Epithelial cell of prostate (primary cell): ENCODE measurements around the gene RNU6-7.

Experiments used
- DNase-seq: peaks from one replicate; pipeline ENCODE4 v3.0.0-alpha.2; 2011; ENCODE audit warnings: low read depth, low spot score
- H3K27ac ChIP-seq: fragments of 450-650 bp; 2 replicates; pipeline ENCODE4 v1.5.1; 2017; ENCODE audit warnings: mild to moderate bottlenecking

The RNU6-7 gene

DNA sequence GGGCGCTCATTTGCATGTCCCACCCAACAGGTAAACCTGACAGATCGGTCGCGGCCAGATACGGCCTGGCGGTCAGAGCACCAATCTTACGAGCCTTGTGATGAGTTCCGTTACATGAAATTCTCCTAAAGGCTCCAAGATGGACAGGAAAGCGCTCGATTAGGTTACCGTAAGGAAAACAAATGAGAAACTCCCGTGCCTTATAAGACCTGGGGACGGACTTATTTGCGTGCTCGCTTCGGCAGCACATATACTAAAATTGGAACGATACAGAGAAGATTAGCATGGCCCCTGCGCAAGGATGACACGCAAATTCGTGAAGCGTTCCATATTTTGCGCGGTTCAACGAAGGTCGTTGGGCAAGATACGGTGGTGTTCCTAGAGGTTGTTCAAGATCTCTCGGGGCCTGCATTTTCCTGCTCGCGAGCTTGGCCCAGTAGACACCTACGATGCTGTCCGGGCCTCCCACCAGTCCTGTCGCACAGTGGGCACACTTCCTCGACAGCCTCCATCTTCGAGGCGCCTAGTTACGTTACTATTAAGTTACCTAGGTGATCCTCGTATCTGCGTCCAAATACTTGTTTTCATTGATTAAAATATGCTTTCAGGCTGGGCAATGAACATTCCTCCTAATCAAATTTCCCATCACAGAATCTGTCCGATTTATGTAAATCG lies at the start of gene RNU6-7:
RNU6-7 (plus strand) TSS at position 230 of the 675 bp plus-strand sequence.
- DNase-seq = no peak
- H3K27ac ChIP-seq = peak within 1 kb of the TSS; percentile 58

DNA sequence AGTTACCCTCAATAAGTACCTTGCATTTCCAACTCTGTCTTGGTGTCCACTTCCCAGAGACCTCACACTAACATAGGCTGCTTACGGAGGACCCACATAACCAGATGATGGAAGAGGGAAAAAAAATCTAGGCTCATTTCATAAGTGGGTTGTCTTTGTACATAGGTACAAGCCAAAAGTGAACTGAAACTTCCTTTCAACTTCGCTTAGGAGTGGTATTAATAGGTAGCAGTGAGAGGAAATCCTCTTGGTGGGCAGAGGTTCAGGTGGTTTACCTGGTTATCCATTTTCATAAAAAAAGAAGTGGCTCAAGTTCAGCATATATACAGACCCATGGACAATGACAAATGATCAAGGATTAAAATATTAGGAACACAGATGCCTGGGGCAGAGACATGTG lies 35.8 kb upstream of the RNU6-7 start:
- DNase-seq = no peak
- no peak overlapping the region for H3K27ac ChIP-seq

DNA sequence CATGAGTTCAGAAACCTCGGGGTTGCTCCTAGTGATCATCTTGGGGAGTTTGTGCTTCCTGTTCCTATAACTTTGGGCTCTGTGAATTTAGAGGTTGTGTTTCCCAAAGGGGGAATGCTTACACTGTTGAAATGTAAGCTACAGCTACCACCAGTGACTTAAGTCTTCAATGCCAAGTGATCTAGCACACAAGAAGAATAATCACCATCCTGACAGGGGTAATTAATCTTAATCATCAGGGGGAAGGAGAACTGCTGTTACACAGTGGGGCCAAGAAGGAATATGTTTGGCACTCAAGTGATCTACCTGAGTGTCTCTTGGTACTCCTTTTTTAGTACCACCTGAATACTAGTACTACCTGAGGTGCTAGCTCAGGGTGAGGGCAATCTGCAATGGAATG lies 34.9 kb upstream of the RNU6-7 start:
- DNase-seq = no peak
- H3K27ac ChIP-seq = no peak overlapping the region

DNA sequence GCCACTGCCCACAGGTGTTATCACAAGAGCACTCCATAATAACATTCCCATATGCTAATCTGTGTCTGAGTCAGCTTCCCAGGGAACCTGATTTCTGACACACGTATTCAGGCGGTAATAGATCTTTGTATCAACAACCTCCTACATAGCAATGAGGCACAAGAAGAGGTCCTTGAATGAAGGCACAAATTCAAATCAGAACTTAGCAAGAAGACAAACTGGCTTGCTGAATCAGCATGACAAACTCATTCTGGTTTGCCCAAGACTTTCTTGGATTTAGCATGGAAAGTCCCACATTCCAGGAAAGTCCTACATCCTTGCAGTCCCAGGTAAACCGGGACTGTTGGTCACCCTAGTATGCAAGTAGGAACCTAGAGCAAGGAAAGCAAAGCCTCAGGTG lies 33.9 kb upstream of the RNU6-7 start:
- DNase-seq = no peak
- no peak overlapping the region for H3K27ac ChIP-seq

DNA sequence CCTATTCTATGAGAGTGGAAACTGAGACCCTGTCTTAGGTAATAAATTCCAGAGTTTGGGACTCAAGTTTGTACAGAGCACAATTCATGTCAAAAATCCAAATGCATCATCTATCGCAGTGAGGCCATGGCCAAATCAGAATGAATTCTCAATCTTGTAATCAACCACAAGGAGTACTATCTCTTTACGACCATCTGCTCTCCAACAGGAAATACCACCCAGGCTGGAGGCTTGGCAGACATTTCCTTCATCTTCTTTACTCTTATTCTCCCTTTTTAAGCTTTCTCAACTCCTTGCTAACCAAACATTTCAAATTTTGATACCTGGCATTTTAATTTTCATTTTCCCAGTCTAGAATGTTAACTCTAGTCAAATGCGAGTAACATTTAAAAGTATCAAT lies 32.7 kb upstream of the RNU6-7 start:
- DNase-seq = no peak
- no peak overlapping the region for H3K27ac ChIP-seq

DNA sequence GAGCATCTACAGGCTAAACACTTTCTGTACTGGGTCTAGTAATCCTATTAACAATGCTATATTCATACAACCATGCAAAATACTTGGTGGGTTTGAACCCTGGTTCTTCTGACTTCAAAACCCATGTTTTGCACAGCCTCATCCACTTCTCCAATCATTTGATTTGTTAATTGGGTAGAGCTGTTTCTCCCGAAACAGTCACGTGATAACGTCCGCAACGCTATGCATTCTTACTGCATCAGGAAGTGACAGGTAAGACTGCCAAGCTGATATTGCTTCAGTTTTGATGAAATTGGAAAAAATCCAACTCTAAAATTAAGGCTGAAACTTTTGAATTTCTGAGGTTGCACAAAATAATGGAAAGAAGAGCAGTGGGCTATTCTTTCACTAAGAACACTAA lies 30.4 kb upstream of the RNU6-7 start:
- no peak overlapping the region for H3K27ac ChIP-seq
- DNase-seq = no peak

DNA sequence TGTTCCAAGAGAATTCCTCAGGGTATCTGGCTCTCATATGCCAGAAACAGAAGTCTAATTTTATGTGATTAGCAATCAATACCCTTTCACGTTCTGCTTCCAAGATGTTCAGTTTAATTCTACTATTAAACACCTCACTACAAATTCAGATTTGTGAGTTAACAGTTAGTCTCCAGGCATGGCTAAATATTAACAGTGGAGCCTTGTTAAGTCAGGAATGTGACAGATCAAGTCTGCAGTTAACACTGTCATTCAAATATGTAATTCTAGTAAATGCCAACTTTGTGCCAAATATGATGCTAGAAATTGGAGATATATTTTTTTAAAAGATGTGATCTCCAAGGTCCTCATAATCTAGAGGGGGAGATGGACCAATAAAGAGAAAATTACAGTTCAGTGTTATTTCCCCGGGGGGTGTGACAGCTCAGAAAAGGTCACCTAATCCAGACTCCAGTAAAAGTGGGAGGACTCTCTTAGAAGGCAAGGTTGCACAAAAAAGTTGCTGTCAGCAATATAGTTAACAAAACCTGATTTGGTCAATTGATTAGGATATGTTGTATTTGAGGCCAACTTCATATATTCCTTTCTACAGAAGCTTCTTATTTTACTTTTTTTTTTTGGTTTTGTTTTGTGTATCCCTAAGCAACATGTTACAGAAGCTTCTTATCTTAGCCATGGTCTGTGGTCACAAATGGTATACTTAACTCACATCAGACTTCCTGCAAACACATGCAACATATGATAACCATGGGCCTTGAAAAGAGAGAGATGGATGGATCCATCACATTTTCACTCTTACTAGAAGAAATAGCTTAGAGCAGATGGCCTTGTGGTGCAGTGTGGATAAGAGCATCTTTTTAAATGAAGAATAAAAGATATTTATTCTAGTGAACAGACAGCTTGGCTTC lies 18.4 kb upstream of the RNU6-7 start:
- H3K27ac ChIP-seq = no peak overlapping the region
- no peak for DNase-seq

DNA sequence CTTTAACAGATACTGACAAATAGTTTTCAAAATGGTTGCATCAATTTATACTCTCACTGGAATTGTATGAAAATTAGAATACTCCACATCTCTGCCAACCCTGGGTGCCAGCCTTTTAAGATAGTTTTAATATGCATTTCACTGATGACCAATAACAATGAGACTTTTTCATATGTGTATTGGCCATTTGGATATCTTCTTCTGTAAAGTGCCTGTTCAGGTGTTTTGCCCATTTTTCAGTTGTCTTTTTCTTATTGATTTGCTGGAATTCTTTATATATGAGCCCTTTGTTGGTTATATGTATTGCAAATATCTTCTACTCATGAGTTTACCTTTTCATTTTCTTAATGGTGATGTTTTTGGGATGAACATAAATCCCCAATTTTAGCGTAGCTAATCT lies 16.7 kb upstream of the RNU6-7 start:
- DNase-seq = no peak
- H3K27ac ChIP-seq = no peak overlapping the region

DNA sequence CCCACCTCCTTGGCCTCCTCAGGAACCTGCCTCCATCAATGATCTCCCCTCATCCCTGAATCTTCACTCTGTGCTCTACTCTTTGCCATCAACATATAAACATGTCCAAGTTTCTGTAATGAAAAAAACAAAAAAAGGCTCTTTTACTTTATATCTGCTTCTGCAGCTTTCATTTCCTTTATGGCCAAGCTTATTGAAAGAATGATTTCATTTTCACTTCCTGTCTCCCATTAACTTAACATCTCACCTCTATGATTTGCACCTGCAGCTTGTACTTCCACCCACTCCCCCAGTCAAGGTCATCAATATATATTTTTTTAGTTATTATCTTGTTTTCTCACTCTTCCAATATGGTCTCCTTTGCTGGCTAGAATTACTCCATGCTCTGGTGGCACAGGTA lies 15.6 kb upstream of the RNU6-7 start:
- H3K27ac ChIP-seq = no peak overlapping the region

DNA sequence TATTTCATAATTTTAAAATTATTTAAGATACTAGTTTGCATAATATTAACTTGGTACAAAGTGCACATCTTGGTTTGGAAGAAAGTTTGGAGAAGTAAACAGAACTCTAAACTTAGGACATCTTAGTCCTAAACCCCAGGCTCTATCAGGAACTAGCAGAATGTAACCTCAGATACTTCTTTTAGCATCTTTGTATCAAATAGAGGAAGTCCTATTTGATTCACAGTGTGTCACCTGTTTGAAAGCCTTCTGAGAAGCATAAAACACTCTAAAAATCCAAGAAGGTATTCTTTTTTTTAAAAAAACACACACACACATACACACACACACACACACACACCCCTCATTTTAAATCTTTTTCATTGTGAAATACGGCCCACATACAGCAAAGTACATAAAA lies 12.0 kb upstream of the RNU6-7 start:
- no peak for DNase-seq
- no peak overlapping the region for H3K27ac ChIP-seq

More for the DNA sequence above, 15.6 kb upstream of the RNU6-7 start:
- DNase-seq = no peak

DNA sequence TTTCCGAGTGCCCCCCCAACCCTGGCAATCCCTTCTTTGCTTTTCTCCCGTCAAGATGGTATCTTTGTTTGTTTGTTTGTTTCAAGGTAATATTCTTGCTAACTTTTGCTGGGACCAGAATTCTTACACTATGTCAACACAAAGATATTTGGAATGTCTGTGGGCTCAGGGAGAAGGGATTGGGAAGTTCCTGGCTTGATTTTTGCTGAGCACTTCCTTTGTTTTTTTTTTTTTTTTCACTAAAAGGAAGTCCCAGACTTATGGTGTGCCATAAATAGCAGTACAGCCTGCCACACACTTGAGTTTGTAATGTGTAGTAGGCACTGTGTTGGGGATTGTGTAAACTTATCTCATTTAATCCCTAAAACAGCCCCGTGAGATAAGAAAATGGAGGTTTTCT lies 11.2 kb upstream of the RNU6-7 start:
- H3K27ac ChIP-seq = no peak overlapping the region
- DNase-seq = no peak

DNA sequence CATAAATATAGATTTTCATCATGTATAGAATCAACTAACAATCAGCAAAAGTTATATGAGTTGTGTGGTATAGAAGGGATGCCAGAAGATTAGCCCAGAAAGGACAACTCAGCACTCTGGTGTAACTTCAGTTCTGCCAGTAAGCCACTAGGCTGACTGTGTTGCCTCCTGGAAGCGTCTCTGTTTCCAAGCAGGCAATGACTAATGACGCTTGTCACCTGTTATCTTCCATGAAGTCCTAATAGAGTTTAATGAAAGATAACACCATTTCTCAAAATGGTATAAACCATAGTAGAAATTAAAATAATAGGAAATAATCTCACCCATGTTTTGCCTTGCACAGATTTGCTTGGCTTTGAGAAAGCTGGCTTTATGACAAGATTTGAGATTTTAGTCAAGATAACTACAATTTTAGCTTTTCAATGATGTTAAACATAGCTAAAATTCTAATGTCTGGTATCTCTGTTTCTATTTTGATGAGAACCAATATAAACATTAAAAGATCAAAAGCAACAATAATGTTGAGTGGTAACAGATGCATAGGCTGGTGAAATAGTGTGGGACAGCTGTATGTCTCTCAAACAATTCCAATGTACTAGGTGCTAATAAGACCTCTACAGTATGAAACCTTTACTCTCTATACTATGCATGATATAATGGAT lies 9.0 kb upstream of the RNU6-7 start:
- no peak for DNase-seq
- no peak overlapping the region for H3K27ac ChIP-seq

DNA sequence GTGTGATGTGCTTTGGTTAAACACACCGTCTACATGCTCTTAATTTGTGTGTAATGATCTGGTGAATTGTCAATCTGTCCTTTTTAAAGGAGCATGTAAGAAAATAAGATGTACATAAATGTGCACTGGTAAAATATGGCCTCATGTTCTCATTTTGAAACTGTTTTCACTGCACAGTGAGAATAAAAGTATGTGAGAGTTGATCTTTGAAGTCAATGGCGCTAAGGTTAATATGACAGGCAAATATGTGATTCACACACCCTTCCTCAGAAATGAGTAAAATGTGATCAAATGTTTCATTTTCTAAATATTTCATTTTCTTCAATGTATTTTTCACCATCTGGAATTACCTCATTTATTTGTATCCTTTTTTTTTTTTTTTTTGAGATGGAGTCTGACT lies 8.3 kb upstream of the RNU6-7 start:
- DNase-seq = no peak
- H3K27ac ChIP-seq = no peak overlapping the region

DNA sequence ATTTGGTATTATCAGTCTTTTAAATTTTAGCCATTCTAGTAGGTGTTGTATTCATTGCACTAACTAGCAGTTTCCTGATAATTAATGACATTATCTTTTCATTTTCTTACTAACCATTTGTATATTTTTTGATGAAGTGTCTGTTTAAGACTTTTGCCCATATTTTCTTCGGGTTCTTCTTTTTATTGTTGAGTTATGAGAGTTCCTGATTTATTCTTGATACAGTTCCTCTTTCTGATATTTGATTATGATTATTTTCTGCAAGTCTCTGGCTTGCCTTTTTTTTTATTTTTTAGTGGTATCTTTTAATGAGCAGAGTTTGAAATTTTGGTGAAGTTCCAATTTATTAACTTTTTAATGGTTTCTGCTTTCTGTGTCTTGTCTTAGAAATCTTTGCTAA lies 6.2 kb upstream of the RNU6-7 start:
- no peak overlapping the region for H3K27ac ChIP-seq
- no peak for DNase-seq

DNA sequence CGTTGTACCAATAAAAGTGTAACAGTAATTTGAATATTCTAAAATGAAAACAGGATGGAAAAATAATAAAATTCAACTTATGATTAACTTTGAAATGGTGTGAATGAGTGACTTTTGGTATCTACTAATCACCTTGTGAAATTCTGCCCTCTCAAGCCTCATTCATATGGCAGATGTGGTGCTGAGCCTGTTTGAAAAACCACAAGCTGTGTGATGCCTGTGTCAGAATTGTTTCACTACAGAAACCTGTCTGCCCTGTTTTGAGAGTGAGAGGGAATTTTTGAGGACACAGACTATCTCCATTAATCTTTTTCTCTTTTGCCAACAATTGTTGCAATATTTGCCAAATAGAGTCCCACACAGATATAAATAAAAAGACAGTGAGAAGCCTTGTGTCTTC lies 3.9 kb upstream of the RNU6-7 start:
- no peak for DNase-seq
- H3K27ac ChIP-seq = no peak overlapping the region

DNA sequence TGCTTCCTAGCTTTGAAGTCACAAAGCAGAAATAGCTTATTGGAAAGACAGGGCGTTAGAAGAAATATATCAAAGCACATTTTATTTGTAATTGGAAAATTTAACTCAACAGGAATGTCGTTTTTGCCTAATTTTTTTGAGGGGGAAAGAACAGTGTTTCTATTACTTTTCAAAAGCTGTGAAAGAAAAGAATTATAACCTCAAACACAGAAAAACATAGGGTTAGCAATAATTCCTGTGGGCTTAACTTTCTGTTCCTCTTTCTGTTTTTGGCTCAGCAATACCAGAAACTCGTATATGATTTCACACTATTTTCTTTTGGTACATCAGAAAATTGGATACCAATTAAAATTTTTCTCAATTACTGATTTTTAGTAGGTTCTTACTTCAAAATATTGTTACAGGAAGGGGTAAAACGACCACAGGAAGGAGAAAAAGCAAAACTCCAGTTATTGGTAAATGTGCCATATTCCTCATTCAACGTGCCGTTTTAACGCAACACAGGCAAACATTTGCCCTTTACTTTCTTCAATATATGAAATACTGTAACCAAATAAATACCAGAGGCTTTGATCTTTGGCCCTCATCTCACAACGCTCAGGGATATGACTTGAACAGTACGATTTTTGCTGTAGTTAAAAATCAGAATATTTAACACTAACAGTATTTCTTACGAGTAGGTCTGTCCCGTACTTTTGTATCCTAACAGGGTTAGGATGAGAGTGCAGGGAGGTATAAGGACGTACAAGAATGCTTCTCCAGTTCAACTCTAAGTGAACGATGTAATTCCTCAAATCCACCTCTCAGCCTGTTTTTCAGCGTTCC lies 1.3 kb upstream of the RNU6-7 start:
- H3K27ac ChIP-seq = no peak overlapping the region
- no peak for DNase-seq

DNA sequence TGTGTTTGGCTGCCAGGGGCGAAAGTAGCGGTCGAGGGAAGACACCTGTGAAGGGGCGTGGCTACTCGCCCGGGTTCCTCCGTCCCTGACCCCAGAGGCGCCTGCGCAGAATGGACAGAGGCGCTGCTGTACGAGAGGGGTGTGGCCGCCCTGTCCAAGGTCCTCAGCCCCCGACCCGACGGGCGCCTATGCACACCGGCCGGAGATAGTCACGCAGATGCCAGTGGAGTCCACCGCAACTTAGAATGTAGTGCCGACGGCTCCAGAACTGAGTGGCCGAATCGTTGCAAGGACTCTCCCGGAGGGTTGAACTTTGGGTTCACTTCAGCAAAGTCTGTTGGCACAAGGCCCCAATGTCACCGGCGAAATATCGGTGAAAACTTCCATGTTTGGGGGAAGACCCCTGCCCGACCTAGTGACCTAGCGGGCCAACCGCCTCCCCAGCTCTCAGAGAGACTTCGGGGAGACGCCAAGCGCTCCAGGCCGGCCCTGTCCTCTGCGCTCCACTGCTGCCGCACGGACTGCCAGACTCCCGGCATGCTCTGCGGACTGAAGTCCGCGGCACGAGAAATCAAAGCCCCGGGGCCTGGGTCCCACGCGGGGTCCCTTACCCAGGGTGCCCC lies 541 bp upstream of the RNU6-7 start:
- DNase-seq = no peak
- no peak overlapping the region for H3K27ac ChIP-seq

DNA sequence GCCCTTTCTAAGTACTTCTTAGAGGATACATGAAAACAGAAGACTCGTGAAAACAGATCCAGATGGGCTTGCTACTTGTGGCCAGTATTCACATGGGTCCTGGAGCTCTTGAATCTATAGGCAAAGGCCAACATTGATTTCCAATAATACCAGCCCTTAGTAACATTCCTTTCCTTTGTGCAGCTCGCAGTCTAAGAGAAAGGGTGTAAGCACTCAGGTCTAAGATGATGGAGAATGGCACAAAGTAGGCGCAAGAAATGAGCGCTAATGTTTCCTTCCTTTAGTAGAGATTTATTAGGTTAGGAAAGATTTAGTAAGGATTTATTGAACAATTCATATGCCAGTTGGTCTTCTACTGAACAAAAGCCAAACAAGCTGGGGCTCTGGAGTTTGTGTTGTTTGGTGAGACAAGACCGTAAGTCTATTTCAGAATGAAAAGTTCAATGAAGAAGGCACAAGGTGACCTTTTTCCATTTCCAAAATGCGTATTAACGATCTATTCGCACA lies 699 bp downstream of the RNU6-7 start:
- DNase-seq = no peak
- H3K27ac ChIP-seq = peak overlapping the region; percentile 58

DNA sequence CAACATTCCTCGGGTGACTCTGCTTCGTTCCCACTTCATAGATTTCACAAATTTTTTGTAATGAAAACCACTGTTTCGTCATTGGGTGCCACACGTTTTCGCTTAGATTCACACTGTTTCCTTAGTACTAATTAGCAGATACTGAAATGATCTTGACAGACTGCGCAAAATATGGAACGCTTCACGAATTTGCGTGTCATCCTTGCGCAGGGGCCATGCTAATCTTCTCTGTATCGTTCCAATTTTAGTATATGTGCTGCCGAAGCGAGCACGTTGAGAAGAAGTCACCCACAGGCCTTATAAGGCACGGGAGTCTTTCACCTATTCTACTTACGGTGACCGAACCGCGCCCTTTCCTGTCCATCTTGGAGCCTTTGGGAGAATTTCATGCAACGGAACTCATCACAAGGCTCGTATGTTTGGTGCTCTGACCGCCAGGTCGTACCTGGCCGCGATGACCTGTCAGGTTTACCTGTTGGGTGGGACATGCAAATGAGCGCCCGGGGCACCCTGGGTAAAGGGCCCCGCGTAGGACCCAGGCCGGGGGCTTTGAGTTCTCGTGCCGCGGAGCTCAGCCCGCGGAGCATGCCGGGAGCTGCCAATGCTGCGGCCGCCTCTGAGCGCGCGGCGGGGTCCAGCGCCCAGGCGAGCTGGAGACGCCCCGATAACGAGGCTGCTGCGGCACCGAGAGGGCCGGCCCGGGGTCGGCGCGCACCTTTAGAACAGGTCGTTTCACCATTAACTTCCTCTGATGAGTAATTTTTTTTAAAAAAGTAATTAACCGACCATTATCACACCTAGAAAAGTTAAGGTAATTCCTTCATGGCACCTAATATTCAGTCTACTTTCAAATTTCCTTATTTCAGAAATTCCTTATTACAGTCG lies 1.4 kb downstream of the RNU6-7 start, which contains the start of gene RNU6-8:
RNU6-8 (minus strand) TSS at position 272 of the 885 bp plus-strand sequence.
- no peak for DNase-seq
- peak within 1 kb of the TSS; percentile 58 for H3K27ac ChIP-seq
